ENCODE measurements around the gene ACKR3. TPM values are rescaled to one million over a fixed set of nuclear protein-coding genes. Genes with fewer than 3 reads are reported as not detected.

Gene ACKR3
- total RNA-seq, 1 experiment from 2014 or later, result 19.6 TPM

GRCh38 chr2:236606023-236606422, 36.4 kb downstream of the ACKR3 start:
- H3K79me2 ChIP-seq (ENCODE audit: low read depth), result no peaks in the 10 kb centered on the region
- no peak overlapping the region for H3K4me2 ChIP-seq
- no peak for DNase-seq
- BruUV-seq (replicated peaks), result no TSS peak
- H3K9me3 ChIP-seq (ENCODE audit: insufficient read depth, low read depth), result no peaks in the 10 kb centered on the region
- H3K36me3 ChIP-seq (ENCODE audit: low read depth), result no peaks in the 10 kb centered on the region
- H3K4me3 ChIP-seq, result no peak overlapping the region
- H3K27ac ChIP-seq, result no peak overlapping the region
- POLR2A ChIA-PET (ENCODE audit: unreplicated experiment), result no interaction called here
- H3F3A ChIP-seq (ENCODE audit: insufficient read depth, low read depth), result no peaks in the 10 kb centered on the region
- peaks cover 38% of the 10 kb centered on the region for H3K27me3 ChIP-seq (ENCODE audit: insufficient read depth, low read depth)
- H4K20me1 ChIP-seq (ENCODE audit: insufficient read depth), result no peaks in the 10 kb centered on the region
- H2AFZ ChIP-seq, result no peak overlapping the region
- CTCF ChIA-PET, result no interaction called here
- peaks cover 18% of the 10 kb centered on the region for H3K4me1 ChIP-seq (replicated peaks; ENCODE audit: insufficient read depth)
- no peaks in the 10 kb centered on the region for H3K9me2 ChIP-seq (ENCODE audit: insufficient read depth)
- TF ChIP-seq EZH2 (IDR thresholded peaks at IDR 0.05; ENCODE audit: low read depth) (no peak), CTCF (conservative IDR thresholded peaks at IDR 0.05) (no peak)
- intact Hi-C loops (cut with micrococcal nuclease; ENCODE audit: unreplicated experiment), result loop anchor here (5.0 kb wide), 1 partner anchor 141 kb away; no protein-coding TSS in a partner anchor

GRCh38 chr2:236607471-236608187, 38.0 kb downstream of the ACKR3 start:
- H3K36me3 ChIP-seq (ENCODE audit: low read depth), result no peaks in the 10 kb centered on the region
- DNase-seq, result peak; percentile 64 to 65
- no peak overlapping the region for H3K4me3 ChIP-seq
- POLR2A ChIA-PET (ENCODE audit: unreplicated experiment), result interaction anchor here (0.5 to 0.6 kb wide), 2 partner anchors 53 to 416 kb away, joined by 4 to 12 read pairs; no protein-coding TSS in a partner anchor
- BruUV-seq (replicated peaks), result no TSS peak
- no peaks in the 10 kb centered on the region for H4K20me1 ChIP-seq (ENCODE audit: insufficient read depth)
- CTCF ChIA-PET, result interaction anchor here (0.6 kb wide), 1 partner anchor 34 kb away, joined by 3 read pairs; no protein-coding TSS in a partner anchor
- H3K4me1 ChIP-seq (replicated peaks; ENCODE audit: insufficient read depth), result peaks cover 18% of the 10 kb centered on the region
- H3F3A ChIP-seq (ENCODE audit: insufficient read depth, low read depth), result no peaks in the 10 kb centered on the region
- no peaks in the 10 kb centered on the region for H3K9me2 ChIP-seq (ENCODE audit: insufficient read depth)
- no peaks in the 10 kb centered on the region for H3K79me2 ChIP-seq (ENCODE audit: low read depth)
- H3K27ac ChIP-seq, result no peak overlapping the region
- intact Hi-C loops (cut with micrococcal nuclease; ENCODE audit: unreplicated experiment), result loop anchor here (5.0 kb wide), 1 partner anchor 140 kb away; no protein-coding TSS in a partner anchor
- no peaks in the 10 kb centered on the region for H3K9me3 ChIP-seq (ENCODE audit: insufficient read depth, low read depth)
- TF ChIP-seq CTCF (conservative IDR thresholded peaks at IDR 0.05) (peak; percentile 56), EZH2 (IDR thresholded peaks at IDR 0.05; ENCODE audit: low read depth) (no peak)
- H2AFZ ChIP-seq, result 0 out of 2 replicates have a peak overlapping the region, but pooled peaks have one; percentile 14
- H3K4me2 ChIP-seq, result peak overlapping the region; percentile 17
- peaks cover 40% of the 10 kb centered on the region for H3K27me3 ChIP-seq (ENCODE audit: insufficient read depth, low read depth)

GRCh38 chr2:236608188-236608525, 38.5 kb downstream of the ACKR3 start:
- ChIA-PET POLR2A (ENCODE audit: unreplicated experiment) (interaction anchor here (0.6 kb wide), 1 partner anchor 53 kb away, joined by 12 read pairs; no protein-coding TSS in a partner anchor), CTCF (interaction anchor here (0.6 kb wide), 1 partner anchor 34 kb away, joined by 3 read pairs; no protein-coding TSS in a partner anchor)
- TF ChIP-seq CTCF (conservative IDR thresholded peaks at IDR 0.05), result no peak
- TF ChIP-seq EZH2 (IDR thresholded peaks at IDR 0.05; ENCODE audit: low read depth), result no peak
- intact Hi-C loops (cut with micrococcal nuclease; ENCODE audit: unreplicated experiment), result loop anchor here (5.0 kb wide), 1 partner anchor 139 kb away; no protein-coding TSS in a partner anchor
- H3K4me1 ChIP-seq (replicated peaks; ENCODE audit: insufficient read depth), result peaks cover 18% of the 10 kb centered on the region
- no peaks in the 10 kb centered on the region for H3K9me3 ChIP-seq (ENCODE audit: insufficient read depth, low read depth)
- DNase-seq, result no peak
- no peaks in the 10 kb centered on the region for H3K79me2 ChIP-seq (ENCODE audit: low read depth)
- H3K4me2 ChIP-seq, result peak overlapping the region; percentile 17; the same call in 1 of the 2 replicates
- H3F3A ChIP-seq (ENCODE audit: insufficient read depth, low read depth), result no peaks in the 10 kb centered on the region
- no peak overlapping the region for H3K4me3 ChIP-seq
- no peaks in the 10 kb centered on the region for H4K20me1 ChIP-seq (ENCODE audit: insufficient read depth)
- 0 out of 2 replicates have a peak overlapping the region, but pooled peaks have one; percentile 14 for H2AFZ ChIP-seq
- no TSS peak for BruUV-seq (replicated peaks)
- no peaks in the 10 kb centered on the region for H3K9me2 ChIP-seq (ENCODE audit: insufficient read depth)
- no peaks in the 10 kb centered on the region for H3K36me3 ChIP-seq (ENCODE audit: low read depth)
- no peak overlapping the region for H3K27ac ChIP-seq
- peaks cover 38% of the 10 kb centered on the region for H3K27me3 ChIP-seq (ENCODE audit: insufficient read depth, low read depth)
